ENCODE measurements around the gene UBE3C.
"Not testable (repeated sequence)": the region's sequence is repeated elsewhere in the genome, so short reads cannot be mapped to it uniquely, and the experiment has no call there.

The UBE3C gene

GRCh38 chr7:157158400-157158799 lies 19.7 kb downstream of the UBE3C start:
- no peaks in the 10 kb centered on the region for H3K27me3 Mint-ChIP-seq
- H3K36me3 Mint-ChIP-seq (ENCODE audit: insufficient read depth): peaks cover 2% of the 10 kb centered on the region
- no peak overlapping the region for H3K4me3 Mint-ChIP-seq
- no peak overlapping the region for H3K27ac Mint-ChIP-seq (ENCODE audit: low read depth)
- H3K9me3 Mint-ChIP-seq: no peaks in the 10 kb centered on the region
- peaks cover 45% of the 10 kb centered on the region for H3K4me1 Mint-ChIP-seq
- DNase-seq (ENCODE audit: low spot score in 2 of 2) (no peak), ATAC-seq (replicated peaks; ENCODE audit: extremely low read depth, poor library complexity, severe bottlenecking) (no peak)

GRCh38 chr7:157159537-157159936 lies 20.8 kb downstream of the UBE3C start:
- not testable (repeated sequence) for H3K27me3 Mint-ChIP-seq; H3K9me3 Mint-ChIP-seq; H3K27ac Mint-ChIP-seq (ENCODE audit: low read depth); ATAC-seq (replicated peaks; ENCODE audit: extremely low read depth, poor library complexity, severe bottlenecking); DNase-seq (ENCODE audit: low spot score in 2 of 2); H3K4me3 Mint-ChIP-seq; H3K36me3 Mint-ChIP-seq (ENCODE audit: insufficient read depth)
- H3K4me1 Mint-ChIP-seq: peaks cover 34% of the 10 kb centered on the region

GRCh38 chr7:157160433-157160832 lies 21.7 kb downstream of the UBE3C start:
- H3K36me3 Mint-ChIP-seq (ENCODE audit: insufficient read depth): peaks cover 14% of the 10 kb centered on the region
- H3K27ac Mint-ChIP-seq (ENCODE audit: low read depth): no peak overlapping the region
- H3K27me3 Mint-ChIP-seq: no peaks in the 10 kb centered on the region
- ATAC-seq (replicated peaks; ENCODE audit: extremely low read depth, poor library complexity, severe bottlenecking) (no peak), DNase-seq (ENCODE audit: low spot score in 2 of 2) (no peak)
- H3K4me3 Mint-ChIP-seq: no peak overlapping the region
- peaks cover 32% of the 10 kb centered on the region for H3K4me1 Mint-ChIP-seq
- H3K9me3 Mint-ChIP-seq: no peaks in the 10 kb centered on the region

GRCh38 chr7:157165987-157166386 lies 27.3 kb downstream of the UBE3C start:
- no peaks in the 10 kb centered on the region for H3K27me3 Mint-ChIP-seq
- H3K4me3 Mint-ChIP-seq: no peak overlapping the region
- H3K4me1 Mint-ChIP-seq: peaks cover 1% of the 10 kb centered on the region
- ATAC-seq (replicated peaks; ENCODE audit: extremely low read depth, poor library complexity, severe bottlenecking): no peak
- H3K36me3 Mint-ChIP-seq (ENCODE audit: insufficient read depth): peaks cover 45% of the 10 kb centered on the region
- peaks cover 5% of the 10 kb centered on the region for H3K9me3 Mint-ChIP-seq
- no peak for DNase-seq (ENCODE audit: low spot score in 2 of 2)
- H3K27ac Mint-ChIP-seq (ENCODE audit: low read depth): no peak overlapping the region

GRCh38 chr7:157168571-157168970 lies 29.8 kb downstream of the UBE3C start:
- peaks cover 53% of the 10 kb centered on the region for H3K36me3 Mint-ChIP-seq (ENCODE audit: insufficient read depth)
- H3K27ac Mint-ChIP-seq (ENCODE audit: low read depth): no peak overlapping the region
- H3K9me3 Mint-ChIP-seq: peaks cover 5% of the 10 kb centered on the region
- H3K27me3 Mint-ChIP-seq: no peaks in the 10 kb centered on the region
- no peaks in the 10 kb centered on the region for H3K4me1 Mint-ChIP-seq
- no peak overlapping the region for H3K4me3 Mint-ChIP-seq
- ATAC-seq (replicated peaks; ENCODE audit: extremely low read depth, poor library complexity, severe bottlenecking) (no peak), DNase-seq (ENCODE audit: low spot score in 2 of 2) (no peak)

GRCh38 chr7:157176771-157177170 lies 38.0 kb downstream of the UBE3C start:
- Mint-ChIP-seq H3K4me1 (no peaks in the 10 kb centered on the region), H3K9me3 (no peaks in the 10 kb centered on the region), H3K27me3 (no peaks in the 10 kb centered on the region), H3K27ac (ENCODE audit: low read depth) (no peak overlapping the region), H3K36me3 (ENCODE audit: insufficient read depth) (peaks cover 42% of the 10 kb centered on the region), H3K4me3 (no peak overlapping the region)
- ATAC-seq (replicated peaks; ENCODE audit: extremely low read depth, poor library complexity, severe bottlenecking): no peak
- DNase-seq (ENCODE audit: low spot score in 2 of 2): no peak

GRCh38 chr7:157177333-157177982 lies 38.7 kb downstream of the UBE3C start:
- peaks cover 45% of the 10 kb centered on the region for H3K36me3 Mint-ChIP-seq (ENCODE audit: insufficient read depth)
- no peaks in the 10 kb centered on the region for H3K9me3 Mint-ChIP-seq
- H3K4me1 Mint-ChIP-seq: no peaks in the 10 kb centered on the region
- no peaks in the 10 kb centered on the region for H3K27me3 Mint-ChIP-seq
- no peak overlapping the region for H3K4me3 Mint-ChIP-seq
- no peak for ATAC-seq (replicated peaks; ENCODE audit: extremely low read depth, poor library complexity, severe bottlenecking)
- DNase-seq (ENCODE audit: low spot score in 2 of 2): no peak
- H3K27ac Mint-ChIP-seq (ENCODE audit: low read depth): no peak overlapping the region

GRCh38 chr7:157177983-157178381 lies 39.3 kb downstream of the UBE3C start:
- Mint-ChIP-seq H3K27me3 (no peaks in the 10 kb centered on the region), H3K36me3 (ENCODE audit: insufficient read depth) (peaks cover 47% of the 10 kb centered on the region), H3K9me3 (no peaks in the 10 kb centered on the region), H3K4me1 (no peaks in the 10 kb centered on the region), H3K27ac (ENCODE audit: low read depth) (no peak overlapping the region), H3K4me3 (no peak overlapping the region)
- ATAC-seq (replicated peaks; ENCODE audit: extremely low read depth, poor library complexity, severe bottlenecking) (no peak), DNase-seq (ENCODE audit: low spot score in 2 of 2) (no peak)

- ATAC-seq (replicated peaks; ENCODE audit: extremely low read depth, poor library complexity, severe bottlenecking) (no peak), DNase-seq (ENCODE audit: low spot score in 2 of 2) (no peak)
- H3K9me3 Mint-ChIP-seq: no peaks in the 10 kb centered on the region
- no peaks in the 10 kb centered on the region for H3K4me1 Mint-ChIP-seq
- no peak overlapping the region for H3K27ac Mint-ChIP-seq (ENCODE audit: low read depth)
- H3K27me3 Mint-ChIP-seq: no peaks in the 10 kb centered on the region
- peaks cover 60% of the 10 kb centered on the region for H3K36me3 Mint-ChIP-seq (ENCODE audit: insufficient read depth)
- H3K4me3 Mint-ChIP-seq: no peak overlapping the region
Measured at GRCh38 chr7:157183832-157184231, 45.1 kb downstream of the UBE3C start.

GRCh38 chr7:157188091-157188665 lies 49.5 kb downstream of the UBE3C start:
- no peak for DNase-seq (ENCODE audit: low spot score in 2 of 2)
- Mint-ChIP-seq H3K4me1 (no peaks in the 10 kb centered on the region), H3K36me3 (ENCODE audit: insufficient read depth) (peaks cover 73% of the 10 kb centered on the region), H3K27me3 (no peaks in the 10 kb centered on the region), H3K9me3 (no peaks in the 10 kb centered on the region), H3K27ac (ENCODE audit: low read depth) (no peak overlapping the region), H3K4me3 (no peak overlapping the region)
- ATAC-seq (replicated peaks; ENCODE audit: extremely low read depth, poor library complexity, severe bottlenecking): no peak

- H3K36me3 Mint-ChIP-seq (ENCODE audit: insufficient read depth): peaks cover 70% of the 10 kb centered on the region
- no peak overlapping the region for H3K4me3 Mint-ChIP-seq
- ATAC-seq (replicated peaks; ENCODE audit: extremely low read depth, poor library complexity, severe bottlenecking): no peak
- peaks cover 3% of the 10 kb centered on the region for H3K4me1 Mint-ChIP-seq
- H3K9me3 Mint-ChIP-seq: no peaks in the 10 kb centered on the region
- H3K27me3 Mint-ChIP-seq: no peaks in the 10 kb centered on the region
- no peak overlapping the region for H3K27ac Mint-ChIP-seq (ENCODE audit: low read depth)
- no peak for DNase-seq (ENCODE audit: low spot score in 2 of 2)
Measured at GRCh38 chr7:157189405-157189804, 50.7 kb downstream of the UBE3C start.

GRCh38 chr7:157192861-157193260 lies 54.1 kb downstream of the UBE3C start:
- Mint-ChIP-seq H3K36me3 (ENCODE audit: insufficient read depth) (peaks cover 57% of the 10 kb centered on the region), H3K9me3 (no peaks in the 10 kb centered on the region), H3K27me3 (no peaks in the 10 kb centered on the region), H3K27ac (ENCODE audit: low read depth) (no peak overlapping the region), H3K4me1 (peaks cover 8% of the 10 kb centered on the region), H3K4me3 (no peak overlapping the region)
- DNase-seq (ENCODE audit: low spot score in 2 of 2) (no peak), ATAC-seq (replicated peaks; ENCODE audit: extremely low read depth, poor library complexity, severe bottlenecking) (no peak)

GRCh38 chr7:157193274-157193673 lies 54.5 kb downstream of the UBE3C start:
- Mint-ChIP-seq H3K4me1 (peaks cover 8% of the 10 kb centered on the region), H3K27ac (ENCODE audit: low read depth) (no peak overlapping the region), H3K9me3 (no peaks in the 10 kb centered on the region), H3K36me3 (ENCODE audit: insufficient read depth) (peaks cover 57% of the 10 kb centered on the region), H3K4me3 (no peak overlapping the region), H3K27me3 (no peaks in the 10 kb centered on the region)
- DNase-seq (ENCODE audit: low spot score in 2 of 2): no peak
- no peak for ATAC-seq (replicated peaks; ENCODE audit: extremely low read depth, poor library complexity, severe bottlenecking)

All from central memory CD8-positive, alpha-beta T cell (primary cell).